D721Med (cell line): ENCODE measurements around the gene MCM7.
A peak's percentile ranks its signal among the peaks of the same experiment; 100 is the strongest.

Experiments used
- DNase-seq: peaks from one replicate; pipeline ENCODE4 v3.0.0; 2011; ENCODE audit warnings: low spot score; ENCODE audit not compliant: insufficient read length
- FAIRE-seq: peaks from 2 replicates; lab custom pipeline; 2011; peaks lifted over from hg19 to GRCh38; lab: Jason Lieb, UNC
- TF ChIP-seq, protein P1 (sequence below): IDR thresholded peaks from 2 replicates; pipeline ENCODE4 v1.5.1; 2012; ENCODE audit warnings: mild to moderate bottlenecking, control low read depth; ENCODE audit not compliant: insufficient read depth; ENCODE audit errors: missing control alignments

The MCM7 gene

DNA sequence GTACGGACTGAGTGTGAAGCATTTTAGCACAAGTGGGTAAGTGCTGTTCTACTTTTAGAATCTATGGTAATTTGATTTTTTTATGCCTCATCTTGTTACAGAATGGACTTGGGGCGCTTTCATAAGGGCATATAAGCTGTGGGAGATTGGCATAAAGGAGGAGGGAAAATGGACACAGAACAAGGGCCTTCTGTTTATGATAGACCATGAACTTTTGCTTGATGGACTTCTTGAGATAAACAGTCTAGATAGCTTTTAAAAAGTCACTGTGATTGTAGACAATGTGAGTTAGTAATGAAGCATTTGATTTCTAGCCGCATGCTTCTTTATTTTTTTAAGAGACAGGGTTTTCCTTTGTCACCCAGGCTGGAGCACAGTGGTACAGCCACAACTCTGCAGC, 49.6 kb downstream of the MCM7 start:
- DNase-seq (no peak), FAIRE-seq (no peak)
- TF ChIP-seq, protein P1, sequence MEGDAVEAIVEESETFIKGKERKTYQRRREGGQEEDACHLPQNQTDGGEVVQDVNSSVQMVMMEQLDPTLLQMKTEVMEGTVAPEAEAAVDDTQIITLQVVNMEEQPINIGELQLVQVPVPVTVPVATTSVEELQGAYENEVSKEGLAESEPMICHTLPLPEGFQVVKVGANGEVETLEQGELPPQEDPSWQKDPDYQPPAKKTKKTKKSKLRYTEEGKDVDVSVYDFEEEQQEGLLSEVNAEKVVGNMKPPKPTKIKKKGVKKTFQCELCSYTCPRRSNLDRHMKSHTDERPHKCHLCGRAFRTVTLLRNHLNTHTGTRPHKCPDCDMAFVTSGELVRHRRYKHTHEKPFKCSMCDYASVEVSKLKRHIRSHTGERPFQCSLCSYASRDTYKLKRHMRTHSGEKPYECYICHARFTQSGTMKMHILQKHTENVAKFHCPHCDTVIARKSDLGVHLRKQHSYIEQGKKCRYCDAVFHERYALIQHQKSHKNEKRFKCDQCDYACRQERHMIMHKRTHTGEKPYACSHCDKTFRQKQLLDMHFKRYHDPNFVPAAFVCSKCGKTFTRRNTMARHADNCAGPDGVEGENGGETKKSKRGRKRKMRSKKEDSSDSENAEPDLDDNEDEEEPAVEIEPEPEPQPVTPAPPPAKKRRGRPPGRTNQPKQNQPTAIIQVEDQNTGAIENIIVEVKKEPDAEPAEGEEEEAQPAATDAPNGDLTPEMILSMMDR: no peak

DNA sequence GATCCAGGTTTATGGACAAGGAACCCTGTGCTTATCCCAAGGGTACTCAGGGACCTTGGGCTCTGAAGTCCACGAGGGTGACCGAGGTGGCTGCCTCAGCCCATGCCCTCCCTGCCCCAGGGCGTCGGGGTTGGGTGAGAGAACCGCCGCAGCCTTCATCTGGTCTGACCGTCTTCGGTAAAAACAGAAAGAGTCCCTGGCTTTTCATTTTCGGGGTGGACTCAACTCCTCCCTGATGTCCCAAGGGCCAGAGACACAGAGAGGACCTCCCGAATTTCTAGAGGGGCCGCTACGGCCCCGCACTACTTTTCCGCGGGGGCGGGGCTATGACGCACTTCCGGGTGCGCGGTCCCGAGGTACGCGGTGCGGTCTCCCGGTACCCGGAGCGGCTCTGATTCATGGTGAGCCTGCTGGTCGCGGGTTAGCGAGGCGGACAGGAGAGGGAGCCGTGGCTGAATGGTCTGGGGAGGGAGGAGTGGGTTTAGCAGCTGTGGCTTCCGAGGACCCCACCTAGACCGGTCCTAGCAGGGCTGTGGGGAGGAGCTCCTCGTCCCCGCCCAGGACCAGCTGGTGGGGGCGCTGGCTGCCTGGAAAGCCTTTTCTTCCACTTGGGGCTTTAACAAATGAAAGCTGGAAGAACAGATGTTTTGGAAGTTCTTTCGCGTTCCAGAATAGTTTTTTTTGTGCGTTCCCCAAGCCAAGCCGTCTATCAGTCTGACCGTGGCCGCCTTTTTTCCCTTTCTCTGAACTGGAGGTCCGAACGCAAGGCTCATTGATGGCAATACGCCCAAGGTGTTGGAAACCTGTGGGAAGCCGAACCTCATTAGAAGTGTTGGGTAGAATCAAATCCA, 51.5 kb downstream of the MCM7 start, which contains the start of gene ZSCAN21:
Gene ZSCAN21, plus strand, starts transcription at position 334 of the 851 bp plus-strand sequence. CDS start 7,233 bp downstream, outside the sequence.
- DNase-seq (peak; percentile 90), FAIRE-seq (no peak)
- TF ChIP-seq, protein P1: peak; percentile 17

- TF ChIP-seq, protein P1: no peak
- DNase-seq (no peak), FAIRE-seq (no peak)
Measured at GRCh38 chr7:100048680-100049079, 52.5 kb downstream of the MCM7 start.

GRCh38 chr7:100044718-100045117, 56.5 kb downstream of the MCM7 start:
- FAIRE-seq: no peak
- no peak for DNase-seq
- TF ChIP-seq, protein P1: no peak
